ENCODE measurements around the gene RPS6KA2. TPM values are rescaled to one million over a fixed set of nuclear protein-coding genes. Genes with fewer than 3 reads are reported as not detected.

Gene RPS6KA2
- total and polyA plus RNA-seq, 2 donors (not counting 3 experiments of a cell fraction or from before 2014, with no cell fraction given) = 54.5 to 75.8 TPM

GRCh38 chr6:166507380-166507779, 119.7 kb downstream of the RPS6KA2 start:
- ChIA-PET POLR2A (no interaction called here), CTCF (no interaction called here)
- Histone ChIP-seq H3K4me2 (ENCODE audit: insufficient read depth, low read length) (no peak overlapping the region), H3K9ac (replicated peaks; ENCODE audit: extremely low read depth, insufficient read depth, low read length) (no peak overlapping the region), H4K20me1 (replicated peaks; ENCODE audit: control insufficient read depth, extremely low read depth, insufficient read depth, low read length) (no peaks in the 10 kb centered on the region), H3K27me3 (ENCODE audit: control insufficient read depth in 2 of 2, insufficient read depth in 2 of 2, low read length in 2 of 2) (no peaks in the 10 kb centered on the region), H2AFZ (ENCODE audit: low read depth, low read length) (no peak overlapping the region), H3K9me3 (replicated peaks; ENCODE audit: control insufficient read depth, insufficient read depth, low read length) (no peaks in the 10 kb centered on the region), H3K36me3 (ENCODE audit: control insufficient read depth in 2 of 2, extremely low read depth in 1 of 2, insufficient read depth in 2 of 2, low read length in 2 of 2) (peaks cover 11 to 56% of the 10 kb centered on the region in 2 experiments), H3K4me3 (replicated peaks in 1 of 3; ENCODE audit: insufficient read depth in 1 of 3, low read depth in 1 of 3, low read length in 3 of 3) (no peak overlapping the region), H3K9me1 (replicated peaks; ENCODE audit: control insufficient read depth, extremely low read depth, insufficient read depth, low read length) (no peaks in the 10 kb centered on the region), H3K79me2 (ENCODE audit: control insufficient read depth, insufficient read depth, low read length) (no peaks in the 10 kb centered on the region), H3K4me1 (ENCODE audit: control insufficient read depth, extremely low read depth, insufficient read depth, low read length) (no peaks in the 10 kb centered on the region), H3K27ac (ENCODE audit: insufficient read depth, low read depth, low read length) (no peak overlapping the region)
- dilution Hi-C loops (cut with MboI; ENCODE audit: extremely low pct_ligation_motif_present, low sequenced_read_pairs) (no loop called here), intact Hi-C loops (cut with micrococcal nuclease) (no loop called here)
- TF ChIP-seq GATA2 (IDR thresholded peaks at IDR 0.05; ENCODE audit: insufficient read depth, insufficient read length, low read depth, low read length) = no peak
- TF ChIP-seq POLR2A (IDR thresholded peaks at IDR 0.05; ENCODE audit: low read depth, low read length) = no peak
- TF ChIP-seq MYC (IDR thresholded peaks at IDR 0.05; ENCODE audit: low read depth, low read length) = no peak
- no peak for TF ChIP-seq EZH2 (IDR thresholded peaks at IDR 0.05; ENCODE audit: borderline replicate concordance, low read depth, low read length, severe bottlenecking)
- no peak for TF ChIP-seq JUN (IDR thresholded peaks at IDR 0.05; ENCODE audit: borderline replicate concordance, insufficient read depth, insufficient read length, low read depth)
- no peak for TF ChIP-seq MAX (IDR thresholded peaks at IDR 0.05; ENCODE audit: insufficient read depth, insufficient read length)
- no peak for TF ChIP-seq CTCF (IDR thresholded peaks at IDR 0.05; ENCODE audit: extremely low read depth in 1 of 2, insufficient read depth in 1 of 2, low read depth in 1 of 2, low read length in 2 of 2)
- no peak for TF ChIP-seq FOS (IDR thresholded peaks at IDR 0.05; ENCODE audit: borderline replicate concordance, insufficient read depth, low read length)
- BruUV-seq (replicated peaks) = no TSS peak
- DNase-seq (ENCODE audit: low read depth, low spot score) = no peak
- FAIRE-seq = no peak

Data from endothelial cell of umbilical vein (primary cell).